Measurements from ENCODE around the gene MYL7.

MYL7 gene

GRCh38 chr7:44098092-44099068, 42.8 kb downstream of the MYL7 start:
- DNase-seq = no peak

- no peak for DNase-seq
Observed at GRCh38 chr7:44097064-44097932, 43.8 kb downstream of the MYL7 start.

GRCh38 chr7:44096326-44096881, 44.7 kb downstream of the MYL7 start:
- DNase-seq = no peak

GRCh38 chr7:44095781-44096180, 45.4 kb downstream of the MYL7 start:
- no peak for DNase-seq

GRCh38 chr7:44094883-44095592, 46.1 kb downstream of the MYL7 start:
- no peak for DNase-seq

GRCh38 chr7:44094365-44094764, 46.8 kb downstream of the MYL7 start:
- no peak for DNase-seq

GRCh38 chr7:44093102-44093641, 48.0 kb downstream of the MYL7 start:
- DNase-seq = no peak
